GM21381 (cell line): Measurements from ENCODE around the gene MNT.

ENCODE experiments used
- ATAC-seq: cut with Tn5 transposase; IDR thresholded peaks from one replicate; pipeline ENCODE4 v1.9.1; 2021; ENCODE audit warnings: mild to moderate bottlenecking, moderate library complexity; ENCODE audit not compliant: unreplicated experiment

MNT gene

DNA sequence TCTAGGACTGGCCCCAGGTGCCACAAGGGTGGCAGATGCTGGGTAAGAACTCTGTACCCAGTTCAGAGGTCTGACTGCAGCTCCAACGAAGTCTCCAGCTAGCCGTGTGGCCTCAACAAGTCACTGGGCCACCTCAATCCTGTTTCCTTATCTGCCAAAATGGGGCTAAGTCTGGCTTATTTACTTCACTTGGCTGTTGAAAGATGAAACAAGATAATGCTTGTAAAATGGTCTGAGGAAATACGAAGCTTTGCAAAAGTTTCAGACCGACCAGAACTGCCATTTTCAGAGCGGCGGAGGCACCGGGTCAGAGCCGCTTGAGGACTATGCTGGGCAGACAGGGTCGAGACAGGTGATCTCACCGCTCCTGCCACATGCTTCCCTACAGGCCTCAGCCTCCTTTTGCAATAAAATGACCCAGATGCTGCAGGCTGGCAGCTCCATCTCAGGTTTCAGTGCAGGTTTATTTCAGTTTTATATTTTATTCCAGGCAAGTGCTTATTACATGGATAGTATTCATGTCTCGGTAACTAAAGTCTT is 17.2 kb downstream of the MNT start:
- no peak for ATAC-seq

DNA sequence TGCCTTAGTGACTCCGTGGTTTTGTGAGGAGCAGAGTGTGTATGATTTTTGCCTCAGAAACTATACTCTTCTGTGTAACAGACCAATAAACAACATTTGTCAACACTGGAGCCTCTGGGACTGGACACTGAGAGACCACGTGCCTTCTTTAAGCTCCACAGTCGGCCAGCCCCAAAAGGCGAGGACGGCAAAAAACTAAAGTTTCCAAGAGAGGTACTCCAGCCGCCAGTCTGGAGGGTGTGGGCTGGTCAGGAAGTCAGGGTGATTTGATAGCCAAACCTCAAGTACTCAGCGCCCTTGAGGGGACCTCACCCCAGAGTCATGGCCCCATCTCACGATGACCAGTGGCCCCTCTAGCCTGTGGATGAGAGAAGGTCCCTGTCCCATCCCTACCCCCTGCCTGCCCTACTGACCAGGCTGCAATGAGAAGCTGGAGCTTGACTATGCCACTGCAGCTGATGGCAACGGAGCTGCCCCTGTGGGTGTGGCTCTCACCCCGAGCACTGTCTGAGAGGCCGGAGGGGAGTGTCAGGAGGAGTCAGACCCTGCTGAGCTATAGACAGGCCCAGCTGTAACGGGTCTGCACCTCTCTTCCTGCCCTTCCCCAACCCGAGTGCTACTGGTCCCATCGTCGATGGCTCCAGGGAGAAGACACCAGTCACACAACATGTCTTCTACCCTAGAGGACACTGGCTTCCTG is 19.8 kb downstream of the MNT start:
- ATAC-seq, result no peak

DNA sequence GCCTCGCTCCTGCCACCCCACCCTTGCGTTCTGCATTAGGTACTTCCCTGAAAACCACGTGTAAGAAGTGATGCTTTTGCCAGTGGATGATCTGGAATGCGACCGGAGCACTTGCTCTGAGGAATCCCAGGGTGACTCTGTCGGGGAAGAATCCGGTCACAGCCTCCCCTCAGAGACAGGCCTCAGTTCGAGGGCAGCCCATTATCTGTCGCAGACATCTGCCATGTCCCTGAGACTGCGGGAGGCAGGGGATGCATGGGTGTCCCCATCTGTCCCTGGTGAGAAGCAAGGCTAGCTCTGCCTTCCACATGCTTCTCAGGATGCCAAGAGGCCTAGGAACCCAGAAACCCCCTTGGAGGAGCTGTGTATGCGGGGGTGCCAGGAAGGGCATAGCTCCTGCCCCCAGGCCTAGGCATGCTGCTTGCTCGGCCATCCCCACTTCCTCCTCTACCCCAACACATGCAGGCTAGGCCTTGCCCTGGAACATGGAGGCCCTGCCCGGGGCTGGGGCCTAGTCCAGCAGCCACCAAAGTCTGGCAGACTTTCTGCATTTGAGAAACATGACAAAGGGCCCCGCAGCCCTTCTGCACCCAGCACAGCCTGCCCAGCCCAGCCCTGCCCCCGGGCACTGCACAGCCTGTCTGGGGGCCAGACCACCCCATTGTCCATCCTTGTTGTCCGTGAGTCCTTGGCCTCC is 20.5 kb downstream of the MNT start:
- no peak for ATAC-seq

DNA sequence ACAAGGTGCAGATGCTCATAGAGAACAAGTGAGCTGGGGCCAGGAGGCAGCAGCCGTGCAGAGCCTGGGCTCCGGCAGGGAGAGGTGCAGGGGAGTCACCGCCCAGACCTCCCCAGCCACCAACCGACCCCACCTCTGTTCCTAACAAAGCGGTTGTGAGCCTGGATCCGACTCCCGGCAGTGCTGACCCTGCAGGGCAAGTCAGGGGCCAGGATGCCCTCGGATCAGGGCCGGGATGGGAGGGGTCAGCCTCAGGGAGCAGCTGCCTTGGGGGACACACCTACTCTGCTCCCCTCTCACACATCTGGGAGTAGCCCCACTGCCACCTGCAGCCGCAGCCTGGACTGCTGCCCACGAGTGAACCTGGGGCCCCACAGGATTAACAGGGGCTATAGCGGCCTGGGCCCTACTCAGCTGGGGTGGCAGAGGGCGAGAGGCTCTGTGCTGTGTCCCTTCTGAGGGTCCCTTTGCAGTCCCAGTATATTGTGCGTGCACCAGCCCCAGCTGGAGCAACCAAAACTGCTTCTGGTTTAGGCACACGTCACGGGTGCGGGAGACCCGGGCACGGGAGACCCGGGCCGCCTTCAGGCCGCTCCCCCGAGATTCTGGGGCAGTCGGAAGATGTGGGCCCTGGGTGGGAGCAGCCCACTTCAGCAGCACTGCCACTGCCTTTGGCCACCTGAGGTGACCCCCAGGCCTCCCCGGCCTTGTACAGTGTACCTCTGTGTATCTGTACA is 21.2 kb downstream of the MNT start:
- ATAC-seq, result no peak

DNA sequence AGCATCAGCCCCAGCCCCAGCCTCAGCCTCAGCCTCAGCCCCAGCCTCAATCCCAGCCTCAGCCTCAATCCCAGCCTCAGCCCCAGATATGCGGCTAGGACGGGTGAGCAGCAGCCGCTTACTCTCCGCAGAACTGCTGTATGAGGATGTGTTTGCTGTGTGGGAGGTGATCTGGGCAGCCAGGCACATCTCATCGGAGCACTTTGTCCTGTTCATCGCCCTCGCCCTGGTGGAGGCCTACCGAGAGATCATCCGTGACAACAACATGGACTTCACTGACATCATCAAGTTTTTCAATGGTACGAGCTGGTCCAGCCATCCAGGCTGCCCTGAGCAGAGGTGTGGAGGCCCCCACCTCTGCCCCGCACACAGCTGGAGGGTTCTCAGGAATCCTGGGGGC is 22.0 kb downstream of the MNT start:
- no peak for ATAC-seq

DNA sequence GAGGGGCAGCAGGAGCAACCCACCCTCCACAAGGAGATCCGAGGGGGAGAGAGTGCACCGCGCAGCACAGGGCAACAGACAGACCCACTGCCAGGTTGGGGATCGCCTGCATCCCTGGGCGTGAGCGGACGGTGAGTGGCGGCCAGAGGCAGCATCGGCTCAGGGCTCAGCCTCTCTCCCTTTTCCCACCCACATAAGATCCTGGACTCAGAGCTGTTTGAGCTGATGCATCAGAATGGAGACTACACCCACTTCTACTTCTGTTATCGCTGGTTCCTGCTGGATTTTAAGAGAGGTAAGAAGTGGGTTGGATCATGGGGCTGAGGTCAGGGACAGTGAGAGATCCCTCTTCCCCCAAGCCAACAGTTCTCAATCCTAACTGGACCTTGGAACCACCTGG is 23.2 kb downstream of the MNT start:
- ATAC-seq, result no peak

DNA sequence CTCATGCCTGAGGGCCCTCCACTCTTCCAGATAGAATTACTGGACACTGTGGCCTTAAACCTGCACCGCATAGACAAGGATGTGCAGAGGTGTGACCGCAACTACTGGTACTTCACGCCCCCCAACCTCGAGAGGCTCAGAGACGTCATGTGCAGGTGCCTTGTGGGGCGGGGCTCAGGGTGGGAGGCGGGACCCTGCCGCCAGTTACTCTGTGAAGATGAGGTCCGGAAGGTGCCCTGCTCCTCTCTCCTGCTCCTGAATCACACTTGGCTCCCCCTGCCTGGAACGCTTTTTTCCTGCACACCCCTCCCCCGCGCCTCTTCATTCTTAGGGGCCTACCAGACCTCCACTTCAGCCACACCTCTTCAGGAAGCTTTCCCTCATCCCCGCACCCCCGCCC is 24.8 kb downstream of the MNT start:
- ATAC-seq, result no peak

DNA sequence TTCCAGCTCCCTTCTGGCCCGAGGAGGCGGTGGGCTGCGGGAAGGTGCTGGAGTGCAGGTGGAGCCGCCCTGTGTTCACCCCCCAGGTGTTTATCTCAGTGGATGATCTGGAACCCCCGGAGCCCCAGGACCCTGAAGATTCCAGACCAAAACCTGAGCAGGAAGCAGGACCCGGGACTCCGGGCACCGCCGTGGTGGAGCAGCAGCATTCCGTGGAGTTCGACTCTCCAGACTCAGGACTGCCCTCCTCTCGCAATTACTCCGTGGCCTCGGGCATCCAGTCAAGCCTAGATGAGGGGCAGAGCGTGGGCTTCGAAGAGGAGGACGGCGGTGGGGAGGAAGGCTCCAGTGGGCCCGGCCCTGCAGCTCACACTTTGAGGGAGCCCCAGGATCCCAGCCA is 25.5 kb downstream of the MNT start:
- no peak for ATAC-seq

DNA sequence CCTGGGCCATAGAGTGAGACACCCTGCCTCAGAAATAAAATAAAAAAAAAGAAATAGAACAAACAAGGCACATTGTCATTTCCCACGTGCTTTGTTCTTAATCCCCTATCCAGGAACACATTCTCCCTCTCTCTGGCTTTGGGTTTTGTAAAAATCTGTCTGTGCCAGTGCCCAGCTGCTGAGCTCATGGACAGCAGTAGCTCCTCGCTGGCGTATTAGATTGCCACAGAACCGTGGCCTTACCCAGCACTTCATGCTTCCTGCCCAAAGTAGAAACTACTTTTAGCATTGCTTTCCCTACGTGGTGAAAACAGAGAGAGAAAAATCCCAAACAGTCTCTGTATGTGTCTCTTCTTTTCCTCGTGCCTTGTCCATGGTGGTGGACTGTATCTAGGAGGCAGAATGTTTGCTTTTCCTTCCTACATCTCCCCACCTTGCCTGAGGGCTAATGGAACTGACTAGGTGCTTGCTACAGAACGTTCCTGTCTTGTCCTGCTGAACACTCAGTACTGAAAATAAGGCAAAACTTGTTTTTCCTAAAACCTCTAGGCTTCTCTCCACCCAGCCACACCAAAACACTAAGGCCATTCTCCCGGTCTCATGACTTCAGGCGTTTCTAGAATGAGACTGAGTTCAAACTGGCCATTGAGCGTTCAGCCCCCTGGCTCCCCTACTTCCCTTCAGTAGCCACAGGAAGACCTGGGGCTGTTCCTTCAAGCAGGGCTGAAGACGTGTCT is 26.1 kb downstream of the MNT start:
- ATAC-seq, result no peak

DNA sequence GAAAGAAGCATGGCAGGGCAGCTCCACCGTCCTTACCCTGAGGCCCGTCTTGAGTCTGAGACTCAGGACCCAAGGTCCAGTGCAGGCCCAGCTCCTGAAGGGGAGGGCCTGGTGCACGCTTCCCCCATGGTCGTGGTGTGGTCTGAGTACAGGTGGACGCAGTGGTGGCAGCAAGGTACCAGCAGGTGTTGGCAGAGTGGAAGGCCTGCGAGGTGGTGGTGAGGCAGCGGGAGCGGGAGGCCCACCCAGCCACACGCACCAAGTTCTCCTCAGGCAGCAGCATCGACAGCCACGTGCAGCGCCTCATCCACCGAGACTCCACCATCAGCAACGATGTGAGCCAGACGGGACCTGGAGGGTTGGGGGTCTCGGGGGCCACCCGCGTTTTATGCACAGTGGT is 27.7 kb downstream of the MNT start:
- ATAC-seq, result no peak

DNA sequence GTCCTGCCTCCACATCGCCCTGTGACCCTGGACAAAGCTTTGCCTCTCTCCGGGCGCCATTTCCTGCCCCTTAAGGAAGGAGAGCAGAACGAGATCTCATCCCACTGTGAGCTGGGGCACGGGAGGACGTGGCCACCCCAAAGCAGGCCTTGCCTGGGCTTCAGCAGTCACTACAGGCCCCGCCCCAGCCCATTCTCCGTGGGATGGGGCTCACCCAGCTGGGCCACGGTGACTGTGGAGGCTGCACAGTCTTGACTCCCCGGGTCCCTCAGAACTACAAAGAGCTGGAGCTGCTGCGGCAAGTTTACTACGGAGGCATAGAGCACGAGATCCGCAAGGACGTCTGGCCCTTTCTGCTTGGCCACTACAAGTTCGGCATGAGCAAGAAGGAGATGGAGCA is 28.2 kb downstream of the MNT start:
- ATAC-seq, result no peak

DNA sequence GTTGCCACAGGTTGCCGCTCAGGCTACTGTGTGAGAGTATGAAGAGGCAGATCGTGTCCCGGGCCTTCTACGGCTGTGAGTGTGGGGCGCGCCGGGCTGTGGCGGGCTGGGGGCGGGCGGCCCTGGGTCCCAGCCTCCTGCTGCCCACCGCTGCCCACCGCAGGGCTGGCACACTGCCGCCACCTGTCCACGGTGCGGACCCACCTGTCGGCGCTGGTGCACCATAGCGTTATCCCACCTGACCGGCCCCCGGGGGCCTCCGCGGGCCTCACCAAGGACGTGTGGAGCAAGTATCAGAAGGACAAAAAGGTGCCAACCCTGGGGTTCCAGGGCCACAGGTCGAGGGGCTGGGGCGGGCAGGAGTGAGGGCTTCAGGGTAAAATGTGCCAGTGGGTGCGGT is 28.7 kb downstream of the MNT start:
- ATAC-seq, result no peak

DNA sequence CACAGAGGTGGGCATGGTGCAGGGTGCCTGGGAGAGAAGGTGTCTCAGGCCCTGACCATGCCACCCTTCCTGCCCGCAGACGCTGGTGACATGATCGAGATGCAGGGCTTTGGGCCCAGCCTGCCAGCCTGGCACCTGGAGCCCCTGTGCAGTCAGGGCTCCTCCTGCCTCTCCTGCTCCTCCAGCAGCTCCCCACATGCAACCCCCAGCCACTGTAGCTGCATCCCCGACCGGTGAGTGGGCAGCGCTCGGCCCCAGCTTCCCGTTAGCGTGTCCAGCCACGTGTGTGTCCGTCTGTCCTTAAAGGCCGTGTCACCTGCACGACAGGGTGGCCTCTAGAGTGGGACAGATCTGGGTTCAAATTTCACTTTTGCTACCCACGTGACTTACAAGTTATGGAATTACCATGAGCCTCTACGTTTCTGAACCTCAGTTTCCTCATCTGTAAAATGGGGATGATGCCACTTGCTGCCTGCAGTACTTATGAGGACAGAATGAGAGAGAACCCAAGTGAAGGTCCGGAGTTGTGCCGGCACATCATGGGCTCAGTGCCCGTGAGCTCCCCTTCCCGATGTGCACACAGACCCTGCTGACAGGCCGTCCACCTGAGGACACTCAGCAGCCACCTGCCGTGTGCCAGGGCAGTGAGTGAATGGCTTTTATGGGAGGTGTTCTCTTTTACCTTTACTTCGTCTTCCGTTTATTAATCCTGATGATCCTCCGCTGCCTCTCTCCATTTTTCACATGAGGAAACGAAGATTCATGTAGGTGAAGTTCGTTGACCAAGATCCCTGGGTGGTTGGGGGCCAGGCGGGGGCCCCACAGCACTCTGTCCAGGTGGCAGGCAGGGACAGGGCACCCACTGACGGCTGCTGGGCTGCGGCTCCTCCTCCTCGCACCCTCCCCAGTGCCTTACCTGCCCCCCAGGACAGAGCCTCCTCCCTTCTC is 29.4 kb downstream of the MNT start:
- no peak for ATAC-seq

DNA sequence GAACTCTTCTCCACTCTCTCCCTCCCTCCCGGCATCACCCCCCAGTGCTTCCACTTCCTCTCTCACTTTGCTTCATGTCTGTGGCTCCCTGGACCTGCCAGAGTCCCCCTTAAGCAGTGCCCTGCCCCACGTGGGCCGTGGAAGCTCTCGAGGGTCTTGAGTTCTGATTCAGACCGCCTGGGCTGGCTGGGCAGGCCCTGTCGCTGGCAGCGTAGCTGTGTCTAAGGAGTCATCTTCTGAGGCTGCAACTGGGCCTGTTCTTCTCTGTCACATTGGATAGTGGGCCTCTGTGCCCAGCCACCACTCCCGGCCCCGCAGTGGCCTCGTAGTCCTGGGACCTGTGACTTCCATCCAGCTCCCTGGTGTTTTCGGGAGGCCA is 30.7 kb downstream of the MNT start:
- no peak for ATAC-seq

DNA sequence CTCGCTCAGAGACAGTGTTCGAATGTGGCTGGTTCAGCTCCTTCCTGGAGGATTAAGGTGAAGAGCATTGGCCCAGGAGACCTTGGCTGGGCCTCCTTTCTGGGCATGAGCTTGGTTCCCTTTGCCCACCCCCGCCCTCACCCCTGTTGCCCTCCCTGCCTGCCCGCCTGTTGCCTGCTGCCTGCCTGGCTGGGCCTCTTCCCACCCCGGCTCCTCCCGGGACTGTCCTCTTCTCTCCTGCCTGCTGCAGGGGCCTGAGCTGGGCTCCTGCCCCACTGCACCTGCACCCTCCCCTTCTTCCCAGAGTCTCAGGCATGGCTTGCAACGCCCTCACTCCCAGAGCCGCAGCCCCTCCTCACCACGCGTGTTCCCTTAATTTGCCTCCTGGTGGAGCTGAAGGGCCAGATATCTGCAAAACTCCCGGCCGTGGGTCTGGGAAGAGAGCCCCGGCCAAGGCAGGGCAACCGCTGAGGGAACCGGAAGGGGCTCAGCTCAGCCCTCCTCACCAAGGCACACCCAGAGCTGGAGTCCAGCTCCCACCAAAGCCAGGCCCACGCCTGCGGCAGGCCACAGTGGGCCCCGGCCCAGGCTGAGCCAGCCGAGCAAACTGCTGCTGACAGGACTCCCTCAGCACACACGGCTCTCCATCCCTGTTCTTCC is 31.2 kb downstream of the MNT start:
- ATAC-seq, result no peak

DNA sequence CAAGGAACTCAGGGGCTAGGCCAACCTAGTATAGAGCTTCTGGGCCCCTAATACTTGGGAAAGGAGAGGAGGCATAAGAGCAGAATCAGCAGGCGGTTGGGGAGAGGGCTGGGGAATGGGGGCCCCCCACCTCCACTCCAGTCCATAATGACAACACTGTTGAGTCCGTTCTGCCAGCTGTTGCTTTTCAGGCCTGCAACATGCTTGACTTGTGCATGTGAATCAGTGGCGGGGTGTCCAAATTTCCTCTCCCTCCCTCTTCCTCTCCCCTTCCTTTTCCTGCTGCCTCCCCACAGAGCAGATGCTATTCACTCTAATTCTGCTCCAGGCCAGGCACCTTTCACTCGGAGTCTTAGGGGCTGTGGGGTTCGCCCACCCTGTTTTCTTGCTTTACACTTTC is 31.8 kb downstream of the MNT start:
- ATAC-seq, result no peak

DNA sequence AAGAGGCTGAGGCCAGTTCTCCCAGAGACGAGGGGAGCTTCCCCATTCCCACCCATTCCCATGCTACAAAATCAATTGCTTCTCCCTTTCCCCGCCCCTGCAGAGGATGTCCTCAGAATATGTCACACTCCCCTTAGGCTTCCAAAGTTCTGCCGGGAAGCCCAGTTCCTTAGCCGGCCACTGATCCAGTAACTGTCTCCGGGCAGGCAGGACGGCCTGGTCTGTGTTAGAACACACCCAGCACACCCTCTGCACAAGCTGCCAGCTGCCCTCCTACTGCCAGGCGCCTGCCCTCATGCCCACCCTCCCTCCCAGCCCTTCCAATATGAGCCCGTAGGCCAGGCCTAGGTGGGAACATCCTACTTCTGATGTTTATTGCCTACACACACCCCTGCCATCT is 32.5 kb downstream of the MNT start:
- ATAC-seq, result no peak

DNA sequence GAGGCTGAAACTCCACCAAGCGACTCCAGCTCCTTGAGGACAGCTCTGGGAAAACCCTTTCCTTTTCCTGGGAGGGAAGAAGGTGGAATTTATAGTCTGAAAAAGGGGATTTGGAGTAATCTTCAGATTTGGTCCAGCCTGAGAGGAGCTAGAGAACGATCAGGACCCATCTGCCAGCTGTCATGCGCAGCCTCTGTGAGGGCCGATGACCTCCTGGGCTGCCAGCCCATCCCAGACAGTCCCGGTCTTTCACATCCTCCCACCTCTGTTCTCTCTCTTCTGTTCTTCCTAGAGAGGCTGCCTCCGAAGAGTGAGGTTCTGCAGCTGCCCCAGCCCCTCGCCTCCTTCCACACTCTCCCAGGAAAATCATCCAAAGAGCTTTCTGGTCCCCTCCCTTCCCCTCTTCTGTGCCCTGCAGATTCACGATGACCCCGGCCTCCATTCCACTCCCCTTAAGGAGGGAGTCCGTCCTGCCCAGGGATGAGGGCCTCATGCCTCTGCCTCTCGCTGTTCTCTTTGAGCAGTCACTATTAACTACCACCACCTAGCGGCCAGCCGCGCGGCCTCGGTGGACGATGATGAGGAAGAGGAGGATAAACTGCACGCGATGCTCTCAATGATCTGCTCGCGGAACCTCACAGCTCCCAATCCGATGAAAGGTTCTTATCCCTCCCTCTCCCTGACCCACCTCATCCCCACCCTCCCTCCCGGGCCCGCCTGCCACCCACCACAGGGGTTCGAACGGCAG is 33.9 kb downstream of the MNT start:
- ATAC-seq, result no peak

DNA sequence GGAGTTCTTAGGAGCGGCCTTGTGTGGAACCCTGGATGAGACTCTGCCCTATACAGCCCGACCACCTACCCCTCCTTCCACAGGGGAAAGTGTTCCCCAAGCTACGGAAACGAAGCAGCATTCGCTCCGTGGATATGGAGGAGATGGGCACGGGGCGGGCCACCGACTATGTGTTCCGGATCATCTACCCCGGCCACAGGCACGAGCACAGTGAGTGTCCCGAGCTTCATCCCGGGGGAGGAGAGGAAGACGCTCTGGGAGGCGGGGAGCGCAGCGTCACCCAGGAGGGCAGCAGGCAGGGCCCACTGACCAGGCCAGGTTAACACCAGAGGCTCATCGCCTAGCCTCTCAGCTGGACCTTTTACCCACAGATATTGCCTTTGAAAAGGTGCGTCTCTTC is 35.7 kb downstream of the MNT start:
- ATAC-seq, result no peak
